ENCODE measurements around the gene PDPK1. TPM values are rescaled to one million over a fixed set of nuclear protein-coding genes. Genes with fewer than 3 reads are reported as not detected.

Gene PDPK1
- total and polyA plus RNA-seq, 2 of the 4 experiments (the other 2 are of a cell fraction): 10.6 to 27.3 TPM

DNA sequence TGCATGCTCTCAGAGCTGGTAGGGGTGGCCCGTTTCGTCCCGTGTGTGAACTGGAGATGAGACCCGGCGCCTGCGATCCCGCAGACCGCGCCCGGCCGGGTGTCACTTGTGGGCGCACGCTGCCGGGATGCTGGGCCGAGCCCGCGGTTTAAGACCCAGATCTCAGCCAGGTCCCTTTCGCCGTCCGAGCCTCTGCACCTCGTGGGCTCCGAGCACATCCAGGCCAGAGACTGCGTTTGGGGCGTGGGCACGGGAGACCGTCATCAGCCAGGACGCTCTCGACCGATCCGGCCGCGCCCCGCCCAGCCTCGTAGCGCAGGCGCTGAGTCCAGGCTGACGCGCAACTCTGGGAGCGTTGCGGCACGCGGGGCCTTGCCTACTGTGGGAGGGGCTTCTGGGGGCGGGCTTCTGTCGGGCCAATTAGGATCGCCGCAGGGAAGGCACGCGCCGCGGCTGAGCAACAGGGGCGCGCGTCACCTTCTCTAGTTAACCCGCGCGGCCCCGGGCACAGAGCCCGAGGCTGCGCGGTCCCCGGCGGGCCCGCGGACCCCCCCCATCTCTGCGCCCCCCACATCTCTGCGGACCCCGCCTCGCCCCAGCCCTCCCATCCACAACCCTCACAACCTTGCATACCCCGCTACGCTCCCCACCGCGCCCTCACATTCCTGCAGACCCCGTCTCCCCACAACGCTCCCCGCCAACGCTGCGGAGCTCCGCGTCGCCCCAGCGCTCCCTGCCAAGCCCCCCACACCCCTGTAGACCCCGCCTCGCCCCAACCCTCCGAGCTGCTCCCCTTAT is 5.9 kb upstream of the PDPK1 start (continued):
- TF ChIP-seq, protein P1, sequence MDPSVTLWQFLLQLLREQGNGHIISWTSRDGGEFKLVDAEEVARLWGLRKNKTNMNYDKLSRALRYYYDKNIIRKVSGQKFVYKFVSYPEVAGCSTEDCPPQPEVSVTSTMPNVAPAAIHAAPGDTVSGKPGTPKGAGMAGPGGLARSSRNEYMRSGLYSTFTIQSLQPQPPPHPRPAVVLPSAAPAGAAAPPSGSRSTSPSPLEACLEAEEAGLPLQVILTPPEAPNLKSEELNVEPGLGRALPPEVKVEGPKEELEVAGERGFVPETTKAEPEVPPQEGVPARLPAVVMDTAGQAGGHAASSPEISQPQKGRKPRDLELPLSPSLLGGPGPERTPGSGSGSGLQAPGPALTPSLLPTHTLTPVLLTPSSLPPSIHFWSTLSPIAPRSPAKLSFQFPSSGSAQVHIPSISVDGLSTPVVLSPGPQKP (IDR thresholded peaks at IDR 0.05; ENCODE audit: borderline replicate concordance, low read depth, low read length): no peak
- TF ChIP-seq MXI1 (IDR thresholded peaks at IDR 0.05; ENCODE audit: borderline replicate concordance, low read depth, low read length) (peak; percentile 91; the same call in 1 of the 2 replicates), POLR2A (IDR thresholded peaks at IDR 0.05; ENCODE audit: low read depth, low read length) (peak; percentile 44; the same call in 1 of the 2 replicates)

All from IMR-90 (cell line).